ENCODE measurements around the gene C19orf67. TPM values are rescaled to one million over a fixed set of nuclear protein-coding genes. Genes with fewer than 3 reads are reported as not detected.

C19orf67 gene
- total RNA-seq, 2 donors from 2014 or later: 0.97 TPM; not detected in 1

- DNase-seq (ENCODE audit: low spot score): no peak
- H3K36me3 ChIP-seq: no peaks in the 10 kb centered on the region
- H3K9me3 ChIP-seq: no peaks in the 10 kb centered on the region
- TF ChIP-seq POLR2AphosphoS5 (IDR thresholded peaks at IDR 0.05) (no peak), POLR2A (IDR thresholded peaks at IDR 0.05) (no peak), CTCF (IDR thresholded peaks at IDR 0.05) (no peak)
- H3K4me3 ChIP-seq: peak overlapping the region; percentile 20 to 33
- intact Hi-C loops (cut with DNase I): no loop called here
- no peaks in the 10 kb centered on the region for H3K27me3 ChIP-seq (replicated peaks; ENCODE audit: insufficient read depth)
- no peak overlapping the region for H3K27ac ChIP-seq
- no peaks in the 10 kb centered on the region for H3K4me1 ChIP-seq (replicated peaks)
- 29% methylated on average over 19 of the region's 19 CpGs for WGBS
Measured at GRCh38 chr19:14056741-14057356, 28.7 kb downstream of the C19orf67 start.

GRCh38 chr19:14056069-14056666 is 29.4 kb downstream of the C19orf67 start:
- intact Hi-C loops (cut with DNase I): no loop called here

GRCh38 chr19:14055396-14055795 is 30.2 kb downstream of the C19orf67 start:
- Histone ChIP-seq H3K36me3 (no peaks in the 10 kb centered on the region), H3K27ac (no peak overlapping the region), H3K4me1 (replicated peaks) (no peaks in the 10 kb centered on the region), H3K4me3 (no peak overlapping the region), H3K27me3 (replicated peaks; ENCODE audit: insufficient read depth) (no peaks in the 10 kb centered on the region), H3K9me3 (no peaks in the 10 kb centered on the region)
- TF ChIP-seq CTCF (IDR thresholded peaks at IDR 0.05) (no peak), POLR2A (IDR thresholded peaks at IDR 0.05) (no peak), POLR2AphosphoS5 (IDR thresholded peaks at IDR 0.05) (no peak)
- WGBS: 82% methylated on average over 3 of the region's 3 CpGs
- intact Hi-C loops (cut with DNase I): no loop called here
- no peak for DNase-seq (ENCODE audit: low spot score)

More at GRCh38 chr19:14056069-14056666, 29.4 kb downstream of the C19orf67 start:
- TF ChIP-seq CTCF (IDR thresholded peaks at IDR 0.05) (no peak), POLR2AphosphoS5 (IDR thresholded peaks at IDR 0.05) (no peak), POLR2A (IDR thresholded peaks at IDR 0.05) (no peak)
- H3K4me3 ChIP-seq: no peak overlapping the region
- no peaks in the 10 kb centered on the region for H3K36me3 ChIP-seq
- H3K27me3 ChIP-seq (replicated peaks; ENCODE audit: insufficient read depth): no peaks in the 10 kb centered on the region
- H3K4me1 ChIP-seq (replicated peaks): no peaks in the 10 kb centered on the region
- no peak for DNase-seq (ENCODE audit: low spot score)
- H3K9me3 ChIP-seq: no peaks in the 10 kb centered on the region
- WGBS: 92% methylated on average over 10 of the region's 10 CpGs
- no peak overlapping the region for H3K27ac ChIP-seq

- H3K36me3 ChIP-seq: no peaks in the 10 kb centered on the region
- no peak overlapping the region for H3K27ac ChIP-seq
- TF ChIP-seq POLR2A (IDR thresholded peaks at IDR 0.05): no peak
- TF ChIP-seq CTCF (IDR thresholded peaks at IDR 0.05): no peak
- H3K4me1 ChIP-seq (replicated peaks): no peaks in the 10 kb centered on the region
- no peak for DNase-seq (ENCODE audit: low spot score)
- H3K9me3 ChIP-seq: no peaks in the 10 kb centered on the region
- WGBS: 66% methylated on average over 11 of the region's 11 CpGs
- intact Hi-C loops (cut with DNase I): no loop called here
- H3K4me3 ChIP-seq: no peak overlapping the region
- H3K27me3 ChIP-seq (replicated peaks; ENCODE audit: insufficient read depth): no peaks in the 10 kb centered on the region
Measured at GRCh38 chr19:14054721-14055120, 30.9 kb downstream of the C19orf67 start.

GRCh38 chr19:14054099-14054498 is 31.5 kb downstream of the C19orf67 start:
- H3K9me3 ChIP-seq: no peaks in the 10 kb centered on the region
- H3K4me1 ChIP-seq (replicated peaks): no peaks in the 10 kb centered on the region
- intact Hi-C loops (cut with DNase I): no loop called here
- no peak overlapping the region for H3K4me3 ChIP-seq
- H3K27ac ChIP-seq: no peak overlapping the region
- H3K27me3 ChIP-seq (replicated peaks; ENCODE audit: insufficient read depth): no peaks in the 10 kb centered on the region
- no peak for TF ChIP-seq POLR2AphosphoS5 (IDR thresholded peaks at IDR 0.05)
- no peak for TF ChIP-seq CTCF (IDR thresholded peaks at IDR 0.05)
- no peak for TF ChIP-seq POLR2A (IDR thresholded peaks at IDR 0.05)
- no peaks in the 10 kb centered on the region for H3K36me3 ChIP-seq
- DNase-seq (ENCODE audit: low spot score): no peak
- WGBS: 75% methylated on average over 6 of the region's 6 CpGs
